Pancreas (tissue), 10 donors: Measurements from ENCODE around the gene PDGFA. TPM values are rescaled to one million over a fixed set of nuclear protein-coding genes. Genes with fewer than 3 reads are reported as not detected.

Experiments
- ATAC-seq, 4 donors: fragments of 200-7000 bp; cut with Tn5 transposase; one replicate each; pipeline versions ENCODE4 v1.8.0 to v1.9.1; 2020; ENCODE audit warnings: mild to moderate bottlenecking in 4 of 4, moderate library complexity in 4 of 4
- DNase-seq, 6 donors: peaks; one replicate each; pipeline ENCODE4 v3.0.0-alpha.2; 2020
- FAIRE-seq: peaks from 2 replicates; lab custom pipeline; 2012; peaks lifted over from hg19 to GRCh38; lab: Jason Lieb, UNC
- H3K27ac ChIP-seq, 4 donors: fragments of 200-600 bp; sonication (generic); 1 replicate in 3 of 4; 2 replicates in 1 of 4; pipeline versions ENCODE4 v1.5.0 to v1.8.0; 2020
- H3K27me3 ChIP-seq, 4 donors: fragments of 200-600 bp; one replicate each; pipeline ENCODE4 v1.8.0; 2021
- H3K36me3 ChIP-seq, 3 donors: fragments of 200-600 bp; sonication (generic) in 1 of 3; one replicate each; pipeline versions ENCODE4 v1.5.0 to v1.8.0; 2020 to 2021
- H3K4me1 ChIP-seq, 3 donors: fragments of 200-600 bp; one replicate each; pipeline ENCODE4 v1.8.0; 2021
- H3K4me3 ChIP-seq, 4 donors: fragments of 200-600 bp; sonication (generic) in 2 of 4; one replicate each; pipeline versions ENCODE4 v1.5.0 to v1.8.0; 2020 to 2021
- H3K9me3 ChIP-seq, 4 donors: fragments of 200-600 bp; one replicate each; pipeline ENCODE4 v1.8.0; 2021
- CTCF ChIP-seq, 4 donors: fragments of 200-600 bp; sonication (generic) in 3 of 4; IDR thresholded peaks; one replicate each; pipeline versions ENCODE4 v1.5.0 to v1.8.0; 2021; ENCODE audit warnings: antibody characterized with exemption in 4 of 4
- WGBS, 2 donors: extraction: QIAGEN DNeasy Blood & Tissue Kit; methylation state at CpG; one replicate each; pipeline ENCODE4 v1.1.7; 2013; 5-methylcytosine and 5-hydroxymethylcytosine counted together
- intact Hi-C, 3 donors: fragments of 100-400 bp; cut with DNase I; formaldehyde crosslinking; loops; one replicate each; pipeline versions ENCODE4 v1.11.1 to v1.14.2; 2022
- polyA plus RNA-seq, 2 donors: library from polyadenylated mRNA; stranded (reverse); fragments of 200-250 nt; gene quantifications; one replicate each; pipeline ENCODE4 v1.2.3, GENCODE V29; 2013
- total RNA-seq, 6 donors: library from RNA; stranded (reverse); fragmentation: NEBNext Ultra II Directional in 4 of 6; extraction: Animal tissue kit (Norgen Biotek cat#: 25700) in 4 of 6; gene quantifications; one replicate each; pipeline versions ENCODE4 v1.2.1 to v1.2.4, GENCODE V29; 2021 to 2023
- donor health status: healthy with polysubstance abuse.
- donor health status: DM: no; HTN: no; CAD: no; lungs with moderate emphysema.
- donor health status: DM: no; HTN: no; CAD: no.
- donor health status: control.
- donor health status: control.
- donor health status: Bipolar disorder and iron deficiency.
- donor health status: DM: yes; HTN: yes; CAD: no.
- donor health status: DM: no; HTN: no; CAD: no.
- donor health status: DM: no; HTN: no; CAD: no.
- donor health status: DM: yes; HTN: yes; CAD: no.

Gene PDGFA
- total and polyA plus RNA-seq, 8 donors = 53.3 to 175 (median 65.6) TPM

- intact Hi-C loops = loop anchor here in 2 of 3 donors (5.0 to 10.0 kb wide), 2 partner anchors 142 to 165 kb away; no protein-coding TSS in a partner anchor
- DNase-seq (peak in 5 of 6 donors; percentile 15 to 68 (median 50)), FAIRE-seq (no peak), ATAC-seq (no peak)
- H3K27ac ChIP-seq = peak overlapping the region in 2 of 4 donors; percentile 92 to 94
- H3K9me3 ChIP-seq = no peaks in the 10 kb centered on the region
- H3K36me3 ChIP-seq = peaks cover 1 to 32% (median 14%) of the 10 kb centered on the region in 3 donors
- H3K4me3 ChIP-seq = no peak overlapping the region
- WGBS, 2 donors = 91 to 92% methylated on average over 14 to 15 of the region's 15 CpGs
- no peak for TF ChIP-seq CTCF (IDR thresholded peaks at IDR 0.05)
- H3K27me3 ChIP-seq = no peaks in the 10 kb centered on the region
- H3K4me1 ChIP-seq = peaks cover 28 to 44% (median 34%) of the 10 kb centered on the region in 3 donors
Observed at GRCh38 chr7:506921-507622, 12.6 kb downstream of the PDGFA start.

DNA sequence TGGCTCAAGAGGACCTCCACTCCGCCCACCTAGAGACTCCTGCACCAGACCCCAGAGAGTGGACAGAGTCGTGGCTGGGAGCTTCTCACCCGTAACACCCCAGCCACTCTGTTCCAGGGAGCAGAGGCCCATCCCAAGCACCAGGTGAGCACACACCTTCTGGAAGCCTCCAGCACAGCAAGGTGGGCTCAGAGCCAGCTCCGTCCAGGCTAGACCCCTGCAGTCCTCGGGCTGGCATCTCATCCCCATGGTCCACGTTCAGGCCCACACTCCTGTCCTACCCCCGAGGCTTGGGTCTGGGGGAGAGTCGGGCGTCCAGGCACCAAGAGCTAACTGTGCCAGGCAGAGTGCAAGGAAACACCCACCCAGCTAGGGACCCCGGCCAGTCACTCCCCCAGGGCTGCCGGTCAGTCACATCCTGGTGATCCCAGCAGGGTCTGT lies 13.2 kb downstream of the PDGFA start:
- ATAC-seq (no peak), DNase-seq (peak; percentile 17 to 81 (median 46)), FAIRE-seq (no peak)
- Histone ChIP-seq H3K4me3 (no peak overlapping the region), H3K36me3 (peaks cover 0 to 29% (median 14%) of the 10 kb centered on the region in 3 donors), H3K4me1 (peaks cover 28 to 45% (median 34%) of the 10 kb centered on the region in 3 donors), H3K27me3 (no peaks in the 10 kb centered on the region), H3K9me3 (no peaks in the 10 kb centered on the region), H3K27ac (peak overlapping the region in 3 of 4 donors; percentile 0 to 94 (median 92))
- TF ChIP-seq CTCF (IDR thresholded peaks at IDR 0.05) = no peak
- WGBS, 2 donors = 91 to 97% methylated on average over 11 of the region's 11 CpGs
- intact Hi-C loops = loop anchor here in 2 of 3 donors (5.0 to 10.0 kb wide), 2 partner anchors 142 to 164 kb away; no protein-coding TSS in a partner anchor

DNA sequence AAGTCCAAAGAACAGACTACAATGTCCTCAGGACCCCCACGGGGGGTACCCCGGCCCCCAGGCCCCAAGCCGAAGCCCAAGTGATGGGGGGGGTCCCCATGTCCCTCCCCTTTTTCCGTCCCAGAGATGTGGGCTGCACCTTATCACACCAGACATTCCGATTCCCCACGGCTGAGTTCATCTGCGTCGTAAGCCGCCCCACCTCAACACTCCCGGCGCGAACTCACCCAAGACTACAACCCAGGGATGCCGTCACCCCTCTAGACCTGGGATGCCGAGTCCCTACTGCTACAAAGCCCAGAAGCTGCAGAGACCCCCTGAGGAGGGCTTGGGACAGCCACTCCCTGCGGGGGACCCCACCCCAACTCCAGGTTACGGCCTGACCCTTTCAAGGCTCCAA lies 14.5 kb downstream of the PDGFA start:
- TF ChIP-seq CTCF (IDR thresholded peaks at IDR 0.05) = no peak
- intact Hi-C loops = loop anchor here in 2 of 3 donors (5.0 to 10.0 kb wide), 2 partner anchors 140 to 163 kb away; no protein-coding TSS in a partner anchor
- Histone ChIP-seq H3K9me3 (no peaks in the 10 kb centered on the region), H3K27ac (peak overlapping the region; percentile 92 to 95 (median 93)), H3K27me3 (no peaks in the 10 kb centered on the region), H3K4me3 (no peak overlapping the region), H3K36me3 (peaks cover 0 to 38% (median 22%) of the 10 kb centered on the region in 3 donors), H3K4me1 (peaks cover 28 to 49% (median 34%) of the 10 kb centered on the region in 3 donors)
- FAIRE-seq = no peak
- 43 to 48% methylated on average over 16 of the region's 16 CpGs for WGBS, 2 donors
- peak in 5 of 6 donors; percentile 29 to 61 (median 59) for DNase-seq
- ATAC-seq = peak in 2 of 4 donors; percentile 5 to 8

- H3K27ac ChIP-seq = peak overlapping the region; percentile 92 to 95 (median 93)
- peaks cover 0 to 35% (median 22%) of the 10 kb centered on the region in 3 donors for H3K36me3 ChIP-seq
- no peaks in the 10 kb centered on the region for H3K27me3 ChIP-seq
- DNase-seq = peak; percentile 59 to 83 (median 77)
- WGBS, 2 donors = 28% methylated on average over 33 to 34 of the region's 34 CpGs
- TF ChIP-seq CTCF (IDR thresholded peaks at IDR 0.05) = no peak
- H3K4me3 ChIP-seq = peak overlapping the region in 1 of 4 donors; percentile 14
- intact Hi-C loops = loop anchor here in 2 of 3 donors (5.0 to 10.0 kb wide), 2 partner anchors 140 to 162 kb away; no protein-coding TSS in a partner anchor
- H3K4me1 ChIP-seq = peaks cover 28 to 49% (median 34%) of the 10 kb centered on the region in 3 donors
- no peaks in the 10 kb centered on the region for H3K9me3 ChIP-seq
- ATAC-seq = peak; percentile 47 to 66 (median 61)
- FAIRE-seq = no peak
Observed at GRCh38 chr7:504221-505111, 15.2 kb downstream of the PDGFA start.
